ENCODE results near the gene ARFGEF2. TPM values are rescaled to one million over a fixed set of nuclear protein-coding genes. Genes with fewer than 3 reads are reported as not detected.

The ARFGEF2 gene
- total and polyA plus RNA-seq, 2 of the 8 experiments (the other 6 are each of a cell fraction or from before 2014, with no cell fraction given): 8.1 to 21.8 TPM

- Histone ChIP-seq H4K5ac (ENCODE audit: insufficient read length, low read depth, low read length) (no peak overlapping the region), H3K4ac (replicated peaks; ENCODE audit: insufficient read length, low read depth, low read length) (no peak overlapping the region), H4K8ac (ENCODE audit: extremely low read depth, insufficient read depth, low read length) (no peak overlapping the region), H3K4me3 (ENCODE audit: extremely low read depth in 1 of 4, insufficient read depth in 2 of 4, low read depth in 3 of 4, low read length in 4 of 4) (no peak overlapping the region), H3K79me2 (ENCODE audit: control insufficient read depth in 1 of 2, insufficient read depth in 2 of 2, low read length in 2 of 2) (no peaks in the 10 kb centered on the region), H3K9me3 (ENCODE audit: insufficient read depth in 2 of 2, low read depth in 1 of 2, low read length in 1 of 2) (no peaks in the 10 kb centered on the region), H3K27ac (ENCODE audit: low read depth, low read length) (no peak overlapping the region), H2BK20ac (ENCODE audit: low read length) (no peak overlapping the region), H3K9ac (replicated peaks in 1 of 4; ENCODE audit: extremely low read depth in 1 of 4, low read depth in 3 of 4, low read length in 3 of 4) (no peak overlapping the region), H3K23ac (ENCODE audit: insufficient read length) (no peak overlapping the region), H2AFZ (ENCODE audit: low read length) (no peak overlapping the region), H3K4me2 (ENCODE audit: insufficient read depth in 1 of 2, low read depth in 2 of 2, low read length in 2 of 2) (no peak overlapping the region), H3K4me1 (replicated peaks in 1 of 4; ENCODE audit: control insufficient read depth in 3 of 4, insufficient read depth in 4 of 4, low read length in 3 of 4) (peaks cover 0 to 4% (median 0%) of the 10 kb centered on the region in 4 experiments; a peak in 1 of 7 replicates), H3K18ac (ENCODE audit: extremely low read depth, low read length) (no peak overlapping the region), H3K27me3 (replicated peaks in 1 of 4; ENCODE audit: control insufficient read depth in 3 of 4, extremely low read depth in 1 of 4, insufficient read depth in 3 of 4, low read length in 3 of 4) (no peaks in the 10 kb centered on the region), H2BK12ac (ENCODE audit: low read depth, low read length) (no peak overlapping the region), H2BK15ac (ENCODE audit: low read length) (no peak overlapping the region), H3K23me2 (ENCODE audit: low read depth, low read length) (peaks cover 2% of the 10 kb centered on the region; the same call in 1 of the 2 replicates), H2BK5ac (ENCODE audit: low read depth, low read length) (no peak overlapping the region), H3K14ac (ENCODE audit: insufficient read length) (no peak overlapping the region), H3K36me3 (ENCODE audit: control insufficient read depth in 2 of 4, insufficient read depth in 4 of 4, low read length in 3 of 4) (no peaks in the 10 kb centered on the region), H2BK120ac (replicated peaks; ENCODE audit: low read depth, low read length) (no peak overlapping the region), H2AK5ac (ENCODE audit: low read depth, low read length) (no peak overlapping the region), H4K91ac (replicated peaks; ENCODE audit: insufficient read length, low read length) (no peak overlapping the region), H3K56ac (replicated peaks; ENCODE audit: insufficient read length, low read depth, low read length) (no peak overlapping the region), H3K79me1 (ENCODE audit: low read depth, low read length) (no peaks in the 10 kb centered on the region), H4K20me1 (replicated peaks in 1 of 2; ENCODE audit: control insufficient read depth in 1 of 2, insufficient read depth in 2 of 2, low read length in 2 of 2) (no peaks in the 10 kb centered on the region)
- TF ChIP-seq EGR1 (IDR thresholded peaks at IDR 0.05; ENCODE audit: borderline replicate concordance, low read depth, low read length) (no peak), TAF7 (optimal IDR thresholded peaks at IDR 0.05; ENCODE audit: borderline replicate concordance, low read depth, low read length) (no peak), SRF (IDR thresholded peaks at IDR 0.05; ENCODE audit: low read depth, low read length) (no peak), KDM5A (IDR thresholded peaks at IDR 0.05; ENCODE audit: low read length) (no peak), RNF2 (IDR thresholded peaks at IDR 0.05; ENCODE audit: borderline replicate concordance, low read depth, low read length, missing control alignments, poor library complexity, severe bottlenecking) (no peak), CHD1 (IDR thresholded peaks at IDR 0.05; ENCODE audit: low read depth, low read length) (no peak), SUZ12 (IDR thresholded peaks at IDR 0.05; ENCODE audit: low read length) (no peak), TEAD4 (IDR thresholded peaks at IDR 0.05; ENCODE audit: low read depth, low read length) (no peak), PHF8 (conservative IDR thresholded peaks at IDR 0.05; ENCODE audit: low read depth, low read length) (no peak), ASH2L (IDR thresholded peaks at IDR 0.05; ENCODE audit: low read length) (no peak), EP300 (IDR thresholded peaks at IDR 0.05; ENCODE audit: borderline replicate concordance in 1 of 2, low read depth in 2 of 2, low read length in 2 of 2) (no peak), SIN3A (conservative IDR thresholded peaks at IDR 0.05 in 1 of 2, IDR thresholded peaks at IDR 0.05 in 1 of 2; ENCODE audit: low read depth in 1 of 2, low read length in 2 of 2) (no peak), JUN (IDR thresholded peaks at IDR 0.05; ENCODE audit: low read depth, low read length) (no peak)
- WGBS, 2 experiments (ENCODE audit: extremely low coverage in 1 of 2, insufficient coverage in 1 of 2, insufficient read length in 1 of 2, insufficient replicate concordance in 2 of 2, low coverage in 1 of 2, low lambda C conversion rate in 2 of 2, missing lambda C conversion rate in 1 of 2): 68% methylated on average over 2 of the region's 2 CpGs; no CpG with 5 or more reads in 1 of the 2 experiments
- no peak for FAIRE-seq
- ChIA-PET POLR2A (ENCODE audit: partially characterized antibody) (no interaction called here), CTCF (ENCODE audit: partially characterized antibody) (interaction anchor here (0.7 kb wide), 1 partner anchor 473 kb away, joined by 4 read pairs; no protein-coding TSS in a partner anchor)
- DNase-seq (ENCODE audit: low read depth in 1 of 2, low spot score in 2 of 2): no peak
Observed at GRCh38 chr20:48877304-48877703, 44.2 kb upstream of the ARFGEF2 start.

Data from H1 (cell line).